Stimulated activated CD8-positive, alpha-beta memory T cell treated with anti-CD3 and anti-CD28 coated beads, Interleukin-7, amount 100 ng/mL, for 24 hours (primary cell): ENCODE results near the gene STRBP.
"Not testable (repeated sequence)": the region's sequence is repeated elsewhere in the genome, so short reads cannot be mapped to it uniquely, and the experiment has no call there.

ENCODE experiments used
- DNase-seq: peaks from one replicate; pipeline ENCODE4 v3.0.0-alpha.2; 2020; ENCODE audit warnings: low read depth

Gene STRBP

GRCh38 chr9:123268465-123269259, at the start of gene STRBP:
STRBP (minus strand) TSS chr9:123268586; CDS start chr9:123184134, 84,452 bp downstream.
- peak; percentile 67 for DNase-seq

DNA sequence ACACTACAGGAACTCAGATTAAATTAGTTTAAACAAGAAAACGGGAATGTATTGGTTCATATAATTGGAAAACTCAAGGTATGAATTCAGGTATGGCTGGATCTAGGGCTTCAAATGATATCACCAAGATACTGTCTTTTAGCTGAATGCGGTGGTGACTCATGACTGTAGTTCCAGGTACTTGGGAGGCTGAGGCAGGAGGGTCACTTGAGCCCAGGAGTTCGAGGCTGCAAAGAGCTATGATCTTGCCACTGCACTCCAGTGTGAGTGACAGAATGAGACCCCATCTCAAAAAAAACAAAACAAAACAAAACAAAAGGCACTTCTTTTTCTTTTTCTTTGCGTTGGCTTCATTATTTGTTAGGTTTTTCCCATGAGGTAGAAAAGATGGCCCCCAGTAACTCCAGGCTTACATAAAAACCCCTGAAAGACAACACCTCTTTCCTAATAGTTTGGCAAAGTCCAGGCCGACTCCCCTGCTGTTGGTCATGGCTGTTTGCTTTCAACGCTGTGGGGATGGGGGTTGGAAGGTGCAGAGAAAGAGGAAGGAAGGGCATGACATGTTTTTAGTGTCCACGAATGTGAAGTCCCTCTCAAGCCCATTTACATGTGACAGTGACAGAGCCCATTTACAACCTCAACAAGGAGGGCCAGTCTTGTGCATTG, 47.8 kb upstream of the STRBP start:
- DNase-seq: no peak

DNA sequence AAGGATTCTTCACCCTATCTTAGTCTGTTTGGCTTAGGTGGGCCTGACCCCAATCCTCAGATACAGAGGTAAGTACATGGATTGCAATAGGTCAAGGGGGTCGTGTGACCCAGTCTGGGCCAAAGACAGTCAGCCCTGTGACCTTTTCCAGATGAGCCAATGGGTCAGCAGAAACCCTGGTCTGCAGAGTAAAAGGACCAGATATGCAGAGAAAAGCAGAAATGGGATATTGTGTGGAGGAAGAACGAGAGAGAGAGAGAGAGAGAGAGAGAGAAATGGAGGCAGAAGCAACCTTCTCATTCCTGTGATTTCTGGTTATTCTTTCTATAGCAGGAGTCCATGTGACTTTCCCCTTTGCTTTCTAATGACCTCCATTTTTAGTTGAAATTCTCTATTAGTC, 47.2 kb upstream of the STRBP start:
- no peak for DNase-seq

- no peak for DNase-seq
Measured at GRCh38 chr9:123314617-123315016, 46.2 kb upstream of the STRBP start.

- DNase-seq: no peak
Measured at GRCh38 chr9:123312306-123312877, 44.0 kb upstream of the STRBP start.

- no peak for DNase-seq
Measured at GRCh38 chr9:123311250-123311752, 42.9 kb upstream of the STRBP start.

DNA sequence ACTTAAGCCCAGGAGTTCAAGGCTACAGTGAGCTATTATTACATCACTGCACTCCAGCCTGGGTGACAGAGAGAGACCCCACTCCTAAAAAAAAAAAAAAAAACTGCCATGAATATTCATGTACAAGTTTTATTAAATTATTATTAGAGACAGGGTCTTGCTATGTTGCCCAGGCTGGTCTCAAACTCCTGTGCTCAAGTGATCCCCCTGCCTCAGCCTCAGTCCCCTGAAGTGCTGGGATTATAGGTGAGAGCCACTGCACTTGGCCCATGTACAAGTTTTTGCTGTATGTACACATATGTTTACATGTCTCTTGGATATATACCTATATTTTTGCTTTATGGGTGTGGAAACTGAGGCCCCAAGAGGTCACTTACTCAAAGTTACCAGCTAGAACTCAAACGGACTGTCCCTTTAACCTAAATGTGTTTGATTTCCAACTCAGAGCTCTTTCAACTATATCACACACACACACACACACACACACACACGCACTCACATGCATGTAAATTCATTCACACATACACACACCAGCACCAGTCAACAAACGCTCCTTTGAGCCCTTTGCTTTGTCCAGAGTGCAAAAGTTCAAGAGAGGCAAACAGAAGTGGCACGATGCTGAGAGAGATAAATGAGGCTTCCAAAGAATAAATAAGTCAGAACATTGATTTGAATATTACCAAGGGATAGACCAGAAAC, 42.3 kb upstream of the STRBP start:
- DNase-seq: no peak

DNA sequence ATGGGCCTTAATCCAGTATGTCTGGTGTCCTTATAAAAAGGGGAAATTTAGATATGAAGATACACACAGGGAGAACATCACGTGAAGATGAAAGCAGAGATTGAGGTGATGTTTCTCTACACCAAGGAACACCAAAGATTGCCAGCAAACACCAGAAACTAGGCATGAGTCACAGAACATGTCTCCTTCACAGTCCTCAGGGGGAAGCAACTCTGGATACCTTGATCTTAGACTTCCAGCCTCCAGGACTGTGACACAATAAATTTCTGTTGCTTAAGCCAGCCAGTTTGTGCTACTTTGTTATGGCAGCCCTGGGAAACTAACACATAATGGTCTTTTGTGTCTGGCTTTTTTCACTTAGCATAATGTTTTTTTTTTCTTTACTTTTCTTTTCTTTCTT, 41.2 kb upstream of the STRBP start:
- DNase-seq: no peak

- no peak for DNase-seq
Measured at GRCh38 chr9:123305879-123306278, 37.5 kb upstream of the STRBP start.

DNA sequence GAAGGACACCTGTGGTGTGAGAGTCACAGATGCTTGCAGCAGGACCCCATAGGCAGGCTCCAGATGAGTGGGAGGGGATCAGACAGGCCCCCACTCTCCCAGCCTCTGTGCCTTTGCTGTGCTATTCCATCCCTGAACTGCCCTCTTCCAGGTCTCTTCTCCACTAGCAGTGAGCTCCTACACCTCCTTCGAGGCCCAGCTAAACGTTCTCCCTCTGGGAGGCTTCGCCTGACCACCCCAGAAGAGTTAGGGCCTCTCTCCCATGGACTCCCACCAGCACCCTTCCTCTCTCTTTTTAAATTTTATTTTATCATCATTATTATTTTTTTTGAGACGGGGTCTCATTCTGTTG, 35.9 kb upstream of the STRBP start:
- DNase-seq: no peak

DNA sequence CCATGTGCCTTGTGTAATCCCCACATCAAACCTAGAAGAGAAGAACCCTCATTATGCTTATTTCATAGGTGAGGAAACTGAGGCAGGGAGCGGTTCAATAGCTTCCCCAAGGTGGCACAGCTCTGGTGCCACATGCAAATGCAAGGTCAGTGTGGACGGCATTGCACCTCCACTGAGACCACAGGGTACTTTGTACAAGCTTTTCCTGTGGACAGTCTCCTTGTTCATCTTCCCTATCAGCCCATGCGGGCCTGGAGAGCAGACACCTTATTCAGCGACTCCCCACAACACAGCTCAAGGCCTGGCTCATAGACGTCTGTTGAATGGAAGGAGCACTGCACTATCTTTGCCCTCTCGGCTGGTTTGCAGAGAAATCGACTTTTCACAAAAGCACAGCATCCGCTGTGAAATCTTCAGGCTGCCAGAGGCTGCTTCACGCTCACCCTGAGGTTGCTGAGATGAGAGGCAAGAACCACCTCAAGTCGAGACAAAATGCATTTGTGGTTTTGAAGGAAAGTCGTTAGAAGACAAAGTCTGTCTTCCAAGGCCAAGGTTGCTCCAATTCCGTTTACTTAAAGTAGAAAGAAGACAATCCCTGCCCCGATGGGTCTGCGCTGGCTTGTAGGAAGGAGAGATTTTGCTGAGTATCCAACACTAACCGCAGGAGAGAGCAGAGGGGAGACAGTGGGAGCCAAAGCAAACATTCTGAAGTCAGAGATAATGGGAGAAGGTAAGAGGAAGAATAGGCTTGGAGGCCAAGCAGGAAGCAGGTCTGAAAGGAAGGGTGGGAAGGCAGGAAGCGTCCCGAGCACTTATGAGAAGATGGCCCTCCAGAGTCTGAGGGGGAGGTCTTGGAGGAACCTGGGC, 34.2 kb upstream of the STRBP start:
- DNase-seq: no peak

- not testable (repeated sequence) for DNase-seq
Measured at GRCh38 chr9:123301936-123302335, 33.5 kb upstream of the STRBP start.

GRCh38 chr9:123300554-123300953, 32.2 kb upstream of the STRBP start:
- DNase-seq: no peak

- no peak for DNase-seq
Measured at GRCh38 chr9:123299558-123300126, 31.3 kb upstream of the STRBP start.

GRCh38 chr9:123296174-123296573, 27.8 kb upstream of the STRBP start:
- no peak for DNase-seq

- no peak for DNase-seq
Measured at GRCh38 chr9:123291736-123292135, 23.4 kb upstream of the STRBP start.

DNA sequence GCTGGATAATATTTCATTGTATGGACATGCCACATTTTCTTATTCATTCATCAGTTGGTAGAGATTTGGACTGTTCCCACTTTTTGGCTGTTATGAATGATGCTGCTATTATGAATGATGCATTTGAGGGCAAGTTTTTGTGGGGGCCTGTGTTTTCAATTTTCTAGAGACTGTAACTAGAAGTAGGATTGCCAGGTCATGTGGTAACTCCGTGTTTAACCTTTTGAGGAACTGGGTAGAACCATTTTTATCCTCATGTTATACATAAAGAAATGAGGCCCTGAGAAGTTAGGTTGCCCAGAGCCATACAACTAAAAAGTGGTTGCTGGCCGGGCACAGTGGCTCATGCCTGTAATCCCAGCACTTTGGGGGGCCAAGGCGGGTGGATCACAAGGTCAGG, 22.4 kb upstream of the STRBP start:
- no peak for DNase-seq

DNA sequence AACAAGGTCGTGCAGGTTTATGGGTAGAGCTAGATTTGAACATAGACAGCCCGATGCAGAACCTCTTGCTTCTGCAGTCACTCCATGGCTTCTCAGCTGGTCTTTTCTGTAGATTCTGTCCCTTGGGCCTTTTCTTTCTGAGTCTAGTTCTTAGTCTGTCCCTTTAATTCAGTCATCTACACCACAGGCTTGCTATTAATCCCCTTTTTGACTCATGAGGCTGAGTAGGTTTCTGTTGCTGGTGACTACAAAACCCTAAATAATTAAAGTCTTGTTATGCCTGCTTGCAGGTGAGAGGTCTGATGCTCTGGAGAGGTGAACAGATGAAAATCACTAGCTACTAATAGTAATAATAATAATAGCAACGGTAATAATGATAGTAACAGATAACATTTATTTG, 19.3 kb upstream of the STRBP start:
- DNase-seq: no peak

GRCh38 chr9:123286324-123286723, 17.9 kb upstream of the STRBP start:
- DNase-seq: no peak

- DNase-seq: no peak
Measured at GRCh38 chr9:123284656-123285055, 16.3 kb upstream of the STRBP start.

- no peak for DNase-seq
Measured at GRCh38 chr9:123283455-123283854, 15.1 kb upstream of the STRBP start.
